KG1 (cell line): ENCODE data around the gene DNAAF3.

ENCODE experiments used
- DNase-seq: peaks from one replicate; lab custom pipeline; 2025; lab: John Stamatoyannopoulos, UW

Gene DNAAF3

GRCh38 chr19:55153652-55154264 lies 12.7 kb downstream of the DNAAF3 start:
- no peak for DNase-seq

- DNase-seq, result no peak
Observed at GRCh38 chr19:55152017-55152416, 14.4 kb downstream of the DNAAF3 start.

- DNase-seq, result no peak
Observed at GRCh38 chr19:55149078-55150003, 17.1 kb downstream of the DNAAF3 start, which contains the start of gene TNNT1. Gene TNNT1 (minus strand): TSS chr19:55149206. CDS start chr19:55147157, 2,049 bp downstream.

- DNase-seq, result no peak
Observed at GRCh38 chr19:55147545-55148251, 18.7 kb downstream of the DNAAF3 start.

- no peak for DNase-seq
Observed at GRCh38 chr19:55146705-55147273, 19.6 kb downstream of the DNAAF3 start.

- DNase-seq, result peak; percentile 24
Observed at GRCh38 chr19:55146078-55146704, 20.2 kb downstream of the DNAAF3 start.

- no peak for DNase-seq
Observed at GRCh38 chr19:55145232-55145631, 21.2 kb downstream of the DNAAF3 start.

- no peak for DNase-seq
Observed at GRCh38 chr19:55141696-55142095, 24.7 kb downstream of the DNAAF3 start.

GRCh38 chr19:55137915-55138314 lies 28.5 kb downstream of the DNAAF3 start:
- no peak for DNase-seq

GRCh38 chr19:55136399-55137102 lies 29.9 kb downstream of the DNAAF3 start:
- DNase-seq, result no peak

GRCh38 chr19:55134736-55135135 lies 31.7 kb downstream of the DNAAF3 start:
- no peak for DNase-seq

GRCh38 chr19:55133639-55134444 lies 32.6 kb downstream of the DNAAF3 start:
- DNase-seq, result no peak

GRCh38 chr19:55132453-55133129 lies 33.8 kb downstream of the DNAAF3 start:
- DNase-seq, result no peak

GRCh38 chr19:55131421-55131820 lies 35.0 kb downstream of the DNAAF3 start:
- no peak for DNase-seq

GRCh38 chr19:55119053-55119452 lies 47.4 kb downstream of the DNAAF3 start:
- DNase-seq, result no peak

- no peak for DNase-seq
Observed at GRCh38 chr19:55118401-55118991, 47.9 kb downstream of the DNAAF3 start.

GRCh38 chr19:55117663-55118391 lies 48.6 kb downstream of the DNAAF3 start:
- DNase-seq, result peak; percentile 97

GRCh38 chr19:55116859-55117662 lies 49.4 kb downstream of the DNAAF3 start, which contains the start of gene PPP1R12C:
Gene PPP1R12C (minus strand): TSS chr19:55117637. CDS start chr19:55117543, 94 bp downstream.
- no peak for DNase-seq
